GM12878 (cell line): ENCODE data around the gene SELENOV. TPM values are rescaled to one million over a fixed set of nuclear protein-coding genes. Genes with fewer than 3 reads are reported as not detected.

ENCODE experiments used
- ATF2 ChIP-seq: IDR thresholded peaks from 2 replicates; pipeline ENCODE4 v1.6.1; 2012; ENCODE audit warnings: low read length, inconsistent platforms
- E2F8 ChIP-seq: fragments of 450-650 bp; IDR thresholded peaks from 2 replicates; pipeline ENCODE4 v1.6.1; 2018; ENCODE audit warnings: mild to moderate bottlenecking, low read depth, moderate library complexity; ENCODE audit not compliant: partially characterized antibody
- GATAD2B ChIP-seq: fragments of 450-650 bp; conservative IDR thresholded peaks from 2 replicates; pipeline ENCODE4 v1.6.1; 2017; ENCODE audit warnings: low read depth, mild to moderate bottlenecking, moderate library complexity
- MAX ChIP-seq: IDR thresholded peaks from 2 replicates; pipeline ENCODE4 v1.6.1; 2012; ENCODE audit warnings: low read depth, low read length, improper control_type of control experiment
- ZNF687 ChIP-seq: fragments of 450-650 bp; IDR thresholded peaks from 2 replicates; pipeline ENCODE4 v1.6.1; 2017; ENCODE audit warnings: mild to moderate bottlenecking, moderate library complexity
- polyA plus RNA-seq, 11 experiments: library from polyadenylated mRNA; depleted of rRNA in 4 of 11; unstranded in 6 of 11; stranded (reverse) in 5 of 11; fragments of >200 nt; fragmentation: Nextera tagmentation in 4 of 11; fragmentation: Illumina TruSeq in 1 of 11; extraction: Ambion mirVana in 4 of 11; extraction: Trizol in 1 of 11; gene quantifications; 1 replicate in 1 of 11; 2 replicates in 10 of 11; pipeline versions ENCODE4 v1.2.1 to v1.2.3, GENCODE V29; 2011 to 2016; ENCODE audit warnings: inconsistent platforms in 2 of 11, missing spikeins in 2 of 11, low read depth in 1 of 11
- total RNA-seq, 4 experiments: library from RNA; depleted of rRNA in 3 of 4; stranded (reverse); fragments of >200 nt in 3 of 4; fragmentation: Illumina TruSeq in 1 of 4; extraction: Trizol in 1 of 4; gene quantifications; 2 replicates each; pipeline versions ENCODE4 v1.2.1 to v1.2.3, GENCODE V29; 2013 to 2021

The SELENOV gene
- total and polyA plus RNA-seq, 10 of the 15 experiments (the other 5 are each of a cell fraction or from before 2014, with no cell fraction given): not detected

GRCh38 chr19:39497996-39498797, 16.7 kb upstream of the SELENOV start (continued):
- peak; percentile 29; the same call in 1 of the 2 replicates for TF ChIP-seq ZNF687
- peak; percentile 45; the same call in 1 of the 2 replicates for TF ChIP-seq GATAD2B
- TF ChIP-seq ATF2: no peak
- TF ChIP-seq MAX: peak; percentile 48; the same call in 1 of the 2 replicates
- TF ChIP-seq E2F8: no peak
